Measurements from ENCODE around the gene PDYN. TPM values are rescaled to one million over a fixed set of nuclear protein-coding genes. Genes with fewer than 3 reads are reported as not detected.

PDYN gene
- total and polyA plus RNA-seq, 10 donors: not detected

DNA sequence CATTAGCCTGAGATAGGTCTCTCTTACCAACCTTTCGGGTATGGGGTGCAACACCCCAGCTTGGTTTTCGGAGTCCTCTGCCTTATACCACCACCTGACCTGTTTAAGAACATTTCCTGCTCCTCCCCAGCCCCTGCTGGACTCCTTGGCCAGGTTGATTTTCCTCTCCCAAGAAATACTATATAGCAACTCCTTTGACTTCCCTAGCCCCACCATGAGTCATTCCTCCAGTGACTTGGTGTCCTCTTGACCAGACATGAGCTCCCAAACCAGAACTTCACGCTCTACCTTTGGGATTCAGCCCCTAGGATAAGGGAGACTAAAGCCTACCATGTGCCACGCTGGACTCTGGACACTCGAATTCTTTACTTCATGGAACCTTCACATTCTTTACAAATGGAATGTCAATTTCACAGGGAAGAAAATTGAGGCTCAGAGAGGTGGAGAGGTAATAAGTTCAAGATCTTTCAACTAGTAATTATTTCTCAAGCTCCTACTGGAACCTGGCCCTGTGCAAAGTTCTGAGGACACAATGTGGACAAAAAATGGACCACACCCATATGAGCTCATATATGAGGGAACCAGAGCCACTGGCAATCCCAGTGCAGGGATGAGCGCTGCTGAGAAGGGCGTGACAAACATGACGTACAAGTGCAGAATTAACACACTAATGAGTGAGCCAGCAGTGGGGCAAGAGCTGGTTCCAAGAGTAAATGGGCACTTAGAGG, 50.4 kb downstream of the PDYN start:
- WGBS, 5 donors: 82 to 89% (median 82%) methylated on average over 8 of the region's 8 CpGs
- Histone ChIP-seq H3K27me3 (replicated peaks in 1 of 7) (peaks cover 0 to 41% (median 4%) of the 10 kb centered on the region in 7 donors), H3K4me3 (no peak overlapping the region), H3K4me1 (peaks cover 0 to 63% (median 35%) of the 10 kb centered on the region in 6 donors), H3K27ac (no peak overlapping the region), H3K9me3 (no peaks in the 10 kb centered on the region), H3K36me3 (peaks cover 0 to 15% (median 3%) of the 10 kb centered on the region in 6 donors)
- intact Hi-C loops (cut with DNase I; ENCODE audit: low total_unique reads): no loop called here
- DNase-seq: peak; percentile 60
- TF ChIP-seq POLR2AphosphoS5 (IDR thresholded peaks at IDR 0.05): no peak
- TF ChIP-seq, protein P1, sequence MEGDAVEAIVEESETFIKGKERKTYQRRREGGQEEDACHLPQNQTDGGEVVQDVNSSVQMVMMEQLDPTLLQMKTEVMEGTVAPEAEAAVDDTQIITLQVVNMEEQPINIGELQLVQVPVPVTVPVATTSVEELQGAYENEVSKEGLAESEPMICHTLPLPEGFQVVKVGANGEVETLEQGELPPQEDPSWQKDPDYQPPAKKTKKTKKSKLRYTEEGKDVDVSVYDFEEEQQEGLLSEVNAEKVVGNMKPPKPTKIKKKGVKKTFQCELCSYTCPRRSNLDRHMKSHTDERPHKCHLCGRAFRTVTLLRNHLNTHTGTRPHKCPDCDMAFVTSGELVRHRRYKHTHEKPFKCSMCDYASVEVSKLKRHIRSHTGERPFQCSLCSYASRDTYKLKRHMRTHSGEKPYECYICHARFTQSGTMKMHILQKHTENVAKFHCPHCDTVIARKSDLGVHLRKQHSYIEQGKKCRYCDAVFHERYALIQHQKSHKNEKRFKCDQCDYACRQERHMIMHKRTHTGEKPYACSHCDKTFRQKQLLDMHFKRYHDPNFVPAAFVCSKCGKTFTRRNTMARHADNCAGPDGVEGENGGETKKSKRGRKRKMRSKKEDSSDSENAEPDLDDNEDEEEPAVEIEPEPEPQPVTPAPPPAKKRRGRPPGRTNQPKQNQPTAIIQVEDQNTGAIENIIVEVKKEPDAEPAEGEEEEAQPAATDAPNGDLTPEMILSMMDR (IDR thresholded peaks at IDR 0.05 in 8 of 11, conservative IDR thresholded peaks at IDR 0.05 in 3 of 11): no peak
- no peak for TF ChIP-seq POLR2A (IDR thresholded peaks at IDR 0.05)

DNA sequence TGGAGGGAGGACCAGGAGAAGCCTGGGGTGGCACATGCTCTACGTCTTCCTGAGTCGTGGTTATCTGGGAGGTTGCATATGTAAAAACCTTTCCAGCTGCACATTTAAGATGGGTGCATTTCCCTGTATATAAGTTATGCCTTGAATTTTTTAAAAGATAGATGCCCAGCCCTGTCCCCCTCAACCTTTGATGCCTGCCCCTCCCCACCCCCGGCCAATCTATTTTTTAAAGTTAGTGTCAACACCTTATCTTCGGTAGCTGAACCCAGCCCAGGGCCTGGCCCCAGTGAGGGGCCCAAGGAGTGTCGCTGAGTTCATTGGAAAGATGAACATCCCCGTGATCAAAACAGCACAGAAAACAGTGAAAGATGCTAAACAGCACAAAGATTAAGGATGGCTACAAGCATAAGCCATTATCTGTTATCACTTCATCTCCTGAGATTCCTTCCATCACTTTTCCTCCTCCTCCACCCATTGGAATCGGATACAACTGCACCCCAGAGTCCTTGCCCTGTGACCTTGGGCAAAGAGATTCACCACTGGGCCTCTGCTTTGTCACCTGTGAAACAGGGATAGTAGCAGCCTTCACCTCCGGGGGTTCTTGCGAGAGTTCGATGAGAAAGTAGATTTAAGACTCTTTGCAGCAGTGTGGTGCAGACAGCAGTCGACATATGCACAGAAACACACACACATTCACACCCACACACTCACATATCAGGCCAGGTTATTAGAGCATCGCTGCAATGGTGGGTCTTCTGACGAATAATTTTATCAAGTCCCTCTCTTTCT, 51.2 kb downstream of the PDYN start:
- no peak for TF ChIP-seq POLR2AphosphoS5 (IDR thresholded peaks at IDR 0.05)
- no peak for TF ChIP-seq POLR2A (IDR thresholded peaks at IDR 0.05)
- TF ChIP-seq, protein P1 (IDR thresholded peaks at IDR 0.05 in 8 of 11, conservative IDR thresholded peaks at IDR 0.05 in 3 of 11): no peak
- no peak for DNase-seq
- Histone ChIP-seq H3K36me3 (peaks cover 0 to 23% (median 4%) of the 10 kb centered on the region in 6 donors), H3K27ac (no peak overlapping the region), H3K4me1 (peaks cover 0 to 57% (median 31%) of the 10 kb centered on the region in 6 donors), H3K4me3 (no peak overlapping the region), H3K27me3 (replicated peaks in 1 of 7) (peaks cover 0 to 40% (median 4%) of the 10 kb centered on the region in 7 donors), H3K9me3 (no peaks in the 10 kb centered on the region)
- intact Hi-C loops (cut with DNase I; ENCODE audit: low total_unique reads): no loop called here
- 76 to 84% (median 80%) methylated on average over 13 of the region's 13 CpGs for WGBS, 5 donors

DNA sequence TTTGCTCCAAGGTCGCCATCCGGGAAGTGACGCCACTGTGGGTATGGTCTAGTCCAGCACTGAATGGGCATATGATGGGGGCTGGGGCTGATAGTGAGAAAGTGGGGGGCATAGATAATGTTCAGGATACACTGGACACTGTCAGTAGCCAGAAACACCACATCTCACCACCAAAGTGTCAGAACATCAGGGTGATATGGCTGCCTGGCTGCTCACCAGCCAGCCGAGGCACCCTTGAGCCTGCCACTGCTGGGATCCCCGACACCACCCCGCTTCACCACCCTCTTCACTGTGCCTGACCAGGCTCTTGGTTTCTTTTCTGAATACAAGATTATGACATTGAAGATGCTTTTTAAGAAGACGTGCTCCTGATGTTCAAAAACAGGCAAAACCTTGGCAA, 51.8 kb downstream of the PDYN start:
- H3K4me1 ChIP-seq: peaks cover 0 to 50% (median 26%) of the 10 kb centered on the region in 6 donors
- H3K4me3 ChIP-seq: no peak overlapping the region
- H3K36me3 ChIP-seq: peaks cover 0 to 29% (median 7%) of the 10 kb centered on the region in 6 donors
- 70 to 84% (median 77%) methylated on average over 5 to 7 of the region's 7 CpGs for WGBS, 5 donors
- no peak for TF ChIP-seq POLR2AphosphoS5 (IDR thresholded peaks at IDR 0.05)
- TF ChIP-seq, protein P1 (IDR thresholded peaks at IDR 0.05 in 8 of 11, conservative IDR thresholded peaks at IDR 0.05 in 3 of 11): no peak
- TF ChIP-seq POLR2A (IDR thresholded peaks at IDR 0.05): no peak
- no peak for DNase-seq
- intact Hi-C loops (cut with DNase I; ENCODE audit: low total_unique reads): no loop called here
- no peaks in the 10 kb centered on the region for H3K9me3 ChIP-seq
- no peak overlapping the region for H3K27ac ChIP-seq
- peaks cover 0 to 33% (median 0%) of the 10 kb centered on the region in 7 donors for H3K27me3 ChIP-seq (replicated peaks in 1 of 7)

DNA sequence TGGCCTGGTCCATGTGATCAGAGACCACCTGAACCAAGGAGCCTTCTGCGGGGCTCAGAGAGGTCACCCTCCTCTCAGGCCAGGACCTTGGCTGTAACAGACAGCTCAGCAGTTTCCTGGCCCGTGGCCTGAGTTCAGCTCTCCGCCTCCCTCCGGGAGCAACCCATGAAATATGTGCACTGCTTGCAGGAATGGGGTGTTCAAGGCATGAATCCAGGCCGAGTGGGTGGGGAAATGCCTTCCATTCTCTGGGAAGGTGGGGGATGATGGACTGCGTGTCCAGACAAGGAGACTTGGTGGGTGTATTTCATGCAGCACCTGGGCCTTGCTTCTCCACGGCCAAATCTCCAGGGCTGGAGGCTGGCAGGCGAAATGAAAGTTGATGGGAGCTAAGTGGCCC, 52.6 kb downstream of the PDYN start:
- 53 to 76% (median 69%) methylated on average over 7 to 8 of the region's 8 CpGs for WGBS, 5 donors
- Histone ChIP-seq H3K9me3 (no peaks in the 10 kb centered on the region), H3K36me3 (peaks cover 0 to 37% (median 8%) of the 10 kb centered on the region in 6 donors), H3K4me1 (peaks cover 0 to 42% (median 19%) of the 10 kb centered on the region in 6 donors), H3K27me3 (replicated peaks in 1 of 7) (peaks cover 0 to 25% (median 0%) of the 10 kb centered on the region in 7 donors), H3K27ac (no peak overlapping the region), H3K4me3 (no peak overlapping the region)
- TF ChIP-seq, protein P1 (IDR thresholded peaks at IDR 0.05 in 8 of 11, conservative IDR thresholded peaks at IDR 0.05 in 3 of 11): no peak
- intact Hi-C loops (cut with DNase I; ENCODE audit: low total_unique reads): no loop called here
- no peak for DNase-seq

All from spleen (tissue), 11 donors.